Neural progenitor cell (in vitro differentiated cells): Measurements from ENCODE around the gene HSD11B2. TPM values are rescaled to one million over a fixed set of nuclear protein-coding genes. Genes with fewer than 3 reads are reported as not detected.

Experiments
- DNase-seq: peaks from one replicate; pipeline ENCODE4 v3.0.0-alpha.2; 2016; ENCODE audit warnings: low spot score
- H2AFZ ChIP-seq: fragments of 200-600 bp; sonication (generic); replicated peaks from 2 replicates; pipeline ENCODE4 v1.6.1; 2016; ENCODE audit warnings: antibody characterized with exemption
- H3F3A ChIP-seq: fragments of 200-600 bp; sonication (generic); 2 replicates; pipeline ENCODE4 v1.6.1; 2016; ENCODE audit warnings: antibody characterized with exemption, low read depth
- H3K27ac ChIP-seq: fragments of 200-600 bp; sonication (generic); 2 replicates; pipeline ENCODE4 v1.5.1; 2016; ENCODE audit warnings: mild to moderate bottlenecking
- H3K27me3 ChIP-seq: fragments of 200-600 bp; sonication (generic); 2 replicates; pipeline ENCODE4 v1.6.1; 2016; ENCODE audit warnings: mild to moderate bottlenecking, moderate library complexity
- H3K36me3 ChIP-seq: fragments of 200-600 bp; sonication (generic); 2 replicates; pipeline ENCODE4 v1.5.1; 2016
- H3K4me1 ChIP-seq: fragments of 200-600 bp; sonication (generic); 2 replicates; pipeline ENCODE4 v1.6.1; 2016; ENCODE audit warnings: mixed run types
- H3K4me2 ChIP-seq: fragments of 200-600 bp; sonication (generic); 2 replicates; pipeline ENCODE4 v1.6.1; 2016
- H3K4me3 ChIP-seq: fragments of 200-600 bp; sonication (generic); 2 replicates; pipeline ENCODE4 v1.5.1; 2016
- H3K79me2 ChIP-seq: fragments of 200-600 bp; sonication (generic); 2 replicates; pipeline ENCODE4 v1.6.1; 2016; ENCODE audit warnings: low read depth
- H3K9ac ChIP-seq: fragments of 200-600 bp; sonication (generic); 2 replicates; pipeline ENCODE4 v1.6.1; 2016
- H3K9me3 ChIP-seq: fragments of 200-600 bp; sonication (generic); 2 replicates; pipeline ENCODE4 v1.5.1; 2016; ENCODE audit warnings: low read depth
- H4K20me1 ChIP-seq: fragments of 200-600 bp; sonication (generic); 2 replicates; pipeline ENCODE4 v1.6.1; 2016; ENCODE audit warnings: low read depth
- H3K27ac Mint-ChIP-seq: 3 replicates; pipeline ENCODE4 v1.8.0; 2021; ENCODE audit warnings: mixed read lengths
- H3K27me3 Mint-ChIP-seq: 2 replicates; pipeline ENCODE4 v1.8.0; 2022; ENCODE audit warnings: low read depth, mild to moderate bottlenecking, inconsistent platforms, moderate library complexity, mixed read lengths; ENCODE audit not compliant: insufficient read depth
- H3K36me3 Mint-ChIP-seq: 3 replicates; pipeline ENCODE4 v1.8.0; 2021; ENCODE audit warnings: mixed read lengths
- H3K4me1 Mint-ChIP-seq: 3 replicates; pipeline ENCODE4 v1.8.0; 2021; ENCODE audit warnings: mixed read lengths
- H3K4me3 Mint-ChIP-seq: 3 replicates; pipeline ENCODE4 v1.8.0; 2021; ENCODE audit warnings: mild to moderate bottlenecking, moderate library complexity, mixed read lengths
- H3K9me3 Mint-ChIP-seq: 3 replicates; pipeline ENCODE4 v1.8.0; 2020; ENCODE audit warnings: mixed read lengths
- CTCF ChIP-seq: fragments of 200-600 bp; sonication (generic); IDR thresholded peaks from 2 replicates; pipeline ENCODE4 v1.5.1; 2017; ENCODE audit warnings: antibody characterized with exemption, mild to moderate bottlenecking
- EZH2 ChIP-seq: fragments of 200-600 bp; sonication (generic); IDR thresholded peaks from 2 replicates; pipeline ENCODE4 v1.6.1; 2017; ENCODE audit warnings: antibody characterized with exemption, mild to moderate bottlenecking, moderate library complexity
- EZH2phosphoT487 ChIP-seq: fragments of 200-600 bp; sonication (generic); IDR thresholded peaks from 2 replicates; pipeline ENCODE4 v1.6.1; 2017; ENCODE audit warnings: antibody characterized with exemption
- total RNA-seq: library from RNA; depleted of rRNA; stranded (reverse); fragments of >200 nt; gene quantifications from 2 replicates; pipeline ENCODE4 v1.2.3, GENCODE V29; 2015; ENCODE audit warnings: low replicate concordance

The HSD11B2 gene
- total RNA-seq, 1 donor from 2014 or later = not detected

GRCh38 chr16:67471758-67472384 lies 41.0 kb downstream of the HSD11B2 start:
- Histone ChIP-seq H3K27me3 (no peaks in the 10 kb centered on the region), H3F3A (no peaks in the 10 kb centered on the region), H3K79me2 (peaks cover 28% of the 10 kb centered on the region), H3K27ac (no peak overlapping the region), H3K4me3 (no peak overlapping the region), H3K4me2 (no peak overlapping the region), H3K9me3 (no peaks in the 10 kb centered on the region), H2AFZ (no peak overlapping the region), H3K9ac (no peak overlapping the region), H3K36me3 (no peaks in the 10 kb centered on the region), H4K20me1 (peaks cover 16% of the 10 kb centered on the region), H3K4me1 (no peaks in the 10 kb centered on the region)
- H3K27me3 Mint-ChIP-seq = peaks cover 2% of the 10 kb centered on the region
- peaks cover 2% of the 10 kb centered on the region for H3K4me1 Mint-ChIP-seq
- no peak overlapping the region for H3K4me3 Mint-ChIP-seq
- TF ChIP-seq EZH2 = no peak
- no peaks in the 10 kb centered on the region for H3K36me3 Mint-ChIP-seq
- no peak overlapping the region for H3K27ac Mint-ChIP-seq
- DNase-seq = no peak
- H3K9me3 Mint-ChIP-seq = no peaks in the 10 kb centered on the region

GRCh38 chr16:67474551-67475455 lies 43.9 kb downstream of the HSD11B2 start:
- Mint-ChIP-seq H3K27ac (no peak overlapping the region), H3K4me1 (peaks cover 10% of the 10 kb centered on the region), H3K9me3 (no peaks in the 10 kb centered on the region), H3K36me3 (no peaks in the 10 kb centered on the region), H3K4me3 (no peak overlapping the region), H3K27me3 (peaks cover 2% of the 10 kb centered on the region)
- no peaks in the 10 kb centered on the region for H3F3A ChIP-seq
- H3K27me3 ChIP-seq = no peaks in the 10 kb centered on the region
- H3K27ac ChIP-seq = no peak overlapping the region
- peaks cover 50% of the 10 kb centered on the region for H3K79me2 ChIP-seq
- H3K36me3 ChIP-seq = no peaks in the 10 kb centered on the region
- H4K20me1 ChIP-seq = peaks cover 14% of the 10 kb centered on the region
- no peak overlapping the region for H2AFZ ChIP-seq
- no peak for TF ChIP-seq CTCF
- no peak for TF ChIP-seq EZH2phosphoT487
- TF ChIP-seq EZH2 = no peak
- H3K9ac ChIP-seq = peak overlapping the region; percentile 20
- H3K4me1 ChIP-seq = no peaks in the 10 kb centered on the region
- H3K9me3 ChIP-seq = no peaks in the 10 kb centered on the region
- no peak for DNase-seq
- no peak overlapping the region for H3K4me2 ChIP-seq
- no peak overlapping the region for H3K4me3 ChIP-seq

DNA sequence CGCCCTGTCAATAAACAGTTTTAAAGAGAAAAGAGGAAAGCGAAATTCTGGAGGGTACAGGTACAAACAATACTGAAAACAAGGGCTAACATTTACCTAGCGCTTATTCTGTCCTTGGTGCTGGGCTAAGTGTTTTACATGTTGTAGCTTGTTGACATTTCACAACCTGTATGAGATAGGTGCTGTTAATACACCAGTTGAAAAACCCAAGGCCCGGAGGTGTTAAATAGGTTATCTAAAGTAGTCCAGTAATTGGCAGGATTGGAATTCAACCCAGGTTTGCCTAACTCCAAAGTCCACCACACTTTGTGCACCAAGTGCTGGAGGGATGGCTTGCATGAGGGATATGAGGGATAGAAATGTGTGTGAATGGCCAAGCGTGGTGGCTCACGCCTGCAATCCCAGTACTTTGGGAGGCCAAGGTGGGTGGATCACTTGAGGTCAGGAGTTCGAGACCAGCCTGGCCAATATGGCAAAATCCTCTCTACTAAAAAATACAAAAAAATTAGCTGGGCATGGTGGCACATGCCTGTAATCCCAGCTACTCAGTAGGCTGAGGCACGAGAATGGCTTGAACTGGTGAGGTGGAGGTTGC lies 47.1 kb downstream of the HSD11B2 start:
- TF ChIP-seq EZH2phosphoT487 (no peak), EZH2 (no peak), CTCF (no peak)
- Histone ChIP-seq H3K27ac (no peak overlapping the region), H3F3A (peaks cover 17% of the 10 kb centered on the region), H3K4me2 (no peak overlapping the region), H3K9me3 (no peaks in the 10 kb centered on the region), H4K20me1 (peaks cover 10% of the 10 kb centered on the region), H3K36me3 (no peaks in the 10 kb centered on the region), H3K79me2 (peaks cover 52% of the 10 kb centered on the region), H3K9ac (no peak overlapping the region), H2AFZ (no peak overlapping the region), H3K4me1 (peaks cover 6% of the 10 kb centered on the region), H3K4me3 (no peak overlapping the region), H3K27me3 (no peaks in the 10 kb centered on the region)
- Mint-ChIP-seq H3K27me3 (peaks cover 3% of the 10 kb centered on the region), H3K27ac (no peak overlapping the region), H3K4me1 (peaks cover 27% of the 10 kb centered on the region), H3K36me3 (no peaks in the 10 kb centered on the region), H3K9me3 (no peaks in the 10 kb centered on the region), H3K4me3 (peak overlapping the region; percentile 65)
- no peak for DNase-seq
